ENCODE data around the gene TM9SF4. TPM values are rescaled to one million over a fixed set of nuclear protein-coding genes. Genes with fewer than 3 reads are reported as not detected.

TM9SF4 gene
- total RNA-seq, 4 donors from 2014 or later = 19.9 to 34.4 (median 25.2) TPM

DNA sequence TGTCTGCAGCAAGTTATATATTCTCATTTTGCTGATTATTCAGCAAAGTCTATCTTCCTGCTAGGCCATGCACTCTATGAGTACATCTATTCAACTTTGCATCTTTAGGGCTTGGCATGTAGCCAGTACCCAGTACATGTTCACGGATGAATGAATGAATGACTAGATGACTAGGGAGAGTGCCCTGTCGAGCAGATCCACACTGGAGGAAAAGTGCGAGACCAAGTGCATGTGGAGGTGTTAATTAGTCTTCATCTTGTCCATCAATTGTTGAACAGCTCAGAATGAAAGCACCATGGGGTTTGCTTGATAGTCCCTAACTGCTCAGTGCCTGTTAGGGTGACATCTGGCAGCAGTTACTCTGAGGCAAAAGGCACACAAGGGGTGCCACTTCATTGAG lies 30.4 kb downstream of the TM9SF4 start:
- H3K4me3 ChIP-seq = no peak overlapping the region
- H3K27me3 ChIP-seq = no peaks in the 10 kb centered on the region
- peaks cover 66 to 96% (median 92%) of the 10 kb centered on the region in 4 donors for H3K36me3 ChIP-seq
- 82% methylated on average over 3 of the region's 3 CpGs for WGBS
- DNase-seq (ENCODE audit: extremely low spot score) = no peak
- H3K9me3 ChIP-seq = no peaks in the 10 kb centered on the region
- H3K4me1 ChIP-seq = no peaks in the 10 kb centered on the region
- H3K27ac ChIP-seq (replicated peaks in 1 of 4) = no peak overlapping the region
- no peak for TF ChIP-seq EP300 (IDR thresholded peaks at IDR 0.05)
- TF ChIP-seq, protein P1, sequence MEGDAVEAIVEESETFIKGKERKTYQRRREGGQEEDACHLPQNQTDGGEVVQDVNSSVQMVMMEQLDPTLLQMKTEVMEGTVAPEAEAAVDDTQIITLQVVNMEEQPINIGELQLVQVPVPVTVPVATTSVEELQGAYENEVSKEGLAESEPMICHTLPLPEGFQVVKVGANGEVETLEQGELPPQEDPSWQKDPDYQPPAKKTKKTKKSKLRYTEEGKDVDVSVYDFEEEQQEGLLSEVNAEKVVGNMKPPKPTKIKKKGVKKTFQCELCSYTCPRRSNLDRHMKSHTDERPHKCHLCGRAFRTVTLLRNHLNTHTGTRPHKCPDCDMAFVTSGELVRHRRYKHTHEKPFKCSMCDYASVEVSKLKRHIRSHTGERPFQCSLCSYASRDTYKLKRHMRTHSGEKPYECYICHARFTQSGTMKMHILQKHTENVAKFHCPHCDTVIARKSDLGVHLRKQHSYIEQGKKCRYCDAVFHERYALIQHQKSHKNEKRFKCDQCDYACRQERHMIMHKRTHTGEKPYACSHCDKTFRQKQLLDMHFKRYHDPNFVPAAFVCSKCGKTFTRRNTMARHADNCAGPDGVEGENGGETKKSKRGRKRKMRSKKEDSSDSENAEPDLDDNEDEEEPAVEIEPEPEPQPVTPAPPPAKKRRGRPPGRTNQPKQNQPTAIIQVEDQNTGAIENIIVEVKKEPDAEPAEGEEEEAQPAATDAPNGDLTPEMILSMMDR (IDR thresholded peaks at IDR 0.05) = no peak
- TF ChIP-seq POLR2AphosphoS5 (IDR thresholded peaks at IDR 0.05) = no peak
- TF ChIP-seq POLR2A (IDR thresholded peaks at IDR 0.05; ENCODE audit: low read depth) = no peak
- intact Hi-C loops (cut with DNase I) = no loop called here

DNA sequence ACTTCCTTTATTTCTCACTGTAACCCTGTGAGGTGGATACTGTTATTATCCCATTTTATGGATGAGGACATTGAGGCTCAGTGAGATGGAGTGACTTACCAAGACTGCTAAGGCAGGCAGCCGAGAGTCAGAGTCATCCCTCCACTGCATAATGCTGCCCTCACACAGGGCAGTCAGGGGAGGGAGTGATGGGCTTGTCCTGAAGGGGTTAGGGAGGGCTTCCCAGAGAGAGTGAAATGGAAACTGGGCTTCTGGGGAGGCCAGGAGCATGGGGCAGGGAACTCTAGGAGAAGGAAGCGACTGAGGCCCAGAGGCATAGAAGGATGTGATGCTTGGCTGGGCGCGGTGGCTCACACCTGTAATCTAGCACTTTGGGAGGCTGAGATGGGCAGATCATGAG lies 31.1 kb downstream of the TM9SF4 start:
- H3K4me3 ChIP-seq = no peak overlapping the region
- intact Hi-C loops (cut with DNase I) = no loop called here
- DNase-seq (ENCODE audit: extremely low spot score) = no peak
- TF ChIP-seq POLR2A (IDR thresholded peaks at IDR 0.05; ENCODE audit: low read depth) = no peak
- no peak for TF ChIP-seq POLR2AphosphoS5 (IDR thresholded peaks at IDR 0.05)
- TF ChIP-seq, protein P1 (IDR thresholded peaks at IDR 0.05) = no peak
- TF ChIP-seq EP300 (IDR thresholded peaks at IDR 0.05) = no peak
- no peaks in the 10 kb centered on the region for H3K4me1 ChIP-seq
- no peak overlapping the region for H3K27ac ChIP-seq (replicated peaks in 1 of 4)
- H3K27me3 ChIP-seq = no peaks in the 10 kb centered on the region
- peaks cover 72 to 97% (median 96%) of the 10 kb centered on the region in 4 donors for H3K36me3 ChIP-seq
- H3K9me3 ChIP-seq = no peaks in the 10 kb centered on the region
- 93% methylated on average over 4 of the region's 4 CpGs for WGBS

- no peak overlapping the region for H3K4me3 ChIP-seq
- intact Hi-C loops (cut with DNase I) = no loop called here
- H3K27me3 ChIP-seq = no peaks in the 10 kb centered on the region
- no peak for DNase-seq (ENCODE audit: extremely low spot score)
- H3K4me1 ChIP-seq = no peaks in the 10 kb centered on the region
- H3K27ac ChIP-seq (replicated peaks in 1 of 4) = no peak overlapping the region
- WGBS = 97% methylated on average over 21 of the region's 21 CpGs
- no peaks in the 10 kb centered on the region for H3K9me3 ChIP-seq
- H3K36me3 ChIP-seq = peaks cover 78 to 99% (median 97%) of the 10 kb centered on the region in 4 donors
- TF ChIP-seq POLR2AphosphoS5 (IDR thresholded peaks at IDR 0.05) = no peak
- TF ChIP-seq, protein P1 (IDR thresholded peaks at IDR 0.05) = no peak
- TF ChIP-seq EP300 (IDR thresholded peaks at IDR 0.05) = no peak
- TF ChIP-seq POLR2A (IDR thresholded peaks at IDR 0.05; ENCODE audit: low read depth) = no peak
These were observed 32.0 kb downstream of the TM9SF4 start for GRCh38 chr20:32141465-32141980.

GRCh38 chr20:32142088-32142487 lies 32.6 kb downstream of the TM9SF4 start:
- Histone ChIP-seq H3K36me3 (peaks cover 77 to 99% (median 97%) of the 10 kb centered on the region in 4 donors), H3K27ac (replicated peaks in 1 of 4) (no peak overlapping the region), H3K9me3 (no peaks in the 10 kb centered on the region), H3K27me3 (no peaks in the 10 kb centered on the region), H3K4me1 (no peaks in the 10 kb centered on the region), H3K4me3 (no peak overlapping the region)
- 91% methylated on average over 5 of the region's 5 CpGs for WGBS
- intact Hi-C loops (cut with DNase I) = no loop called here
- TF ChIP-seq POLR2A (IDR thresholded peaks at IDR 0.05; ENCODE audit: low read depth) (no peak), EP300 (IDR thresholded peaks at IDR 0.05) (no peak), POLR2AphosphoS5 (IDR thresholded peaks at IDR 0.05) (no peak)
- no peak for DNase-seq (ENCODE audit: extremely low spot score)

- Histone ChIP-seq H3K4me1 (no peaks in the 10 kb centered on the region), H3K27ac (replicated peaks in 1 of 4) (no peak overlapping the region), H3K27me3 (no peaks in the 10 kb centered on the region), H3K9me3 (no peaks in the 10 kb centered on the region), H3K4me3 (no peak overlapping the region), H3K36me3 (peaks cover 81 to 99% (median 96%) of the 10 kb centered on the region in 4 donors)
- TF ChIP-seq EP300 (IDR thresholded peaks at IDR 0.05) = no peak
- 97% methylated on average over 6 of the region's 15 CpGs for WGBS
- intact Hi-C loops (cut with DNase I) = no loop called here
- no peak for DNase-seq (ENCODE audit: extremely low spot score)
These were observed 33.5 kb downstream of the TM9SF4 start for GRCh38 chr20:32142991-32143390.

Data from esophagus muscularis mucosa (tissue), 4 donors.